Activated naive CD8-positive, alpha-beta T cell treated with anti-CD3 and anti-CD28 coated beads, Interleukin-2, amount 10 ng/mL, durations not matched to agents 7 days and 5 days (primary cell): ENCODE results near the gene FSTL4. TPM values are rescaled to one million over a fixed set of nuclear protein-coding genes. Genes with fewer than 3 reads are reported as not detected.

Source experiments
- ATAC-seq: fragments of 150-1000 bp; cut with Tn5 transposase; one replicate; pipeline ENCODE4 v1.10.0; 2021; ENCODE audit warnings: low read depth, moderate library complexity
- POLR2A ChIA-PET: fragments of 350-600 bp; sonication (Branson Sonifier 250); formaldehyde crosslinking; loops from one replicate; lab custom pipeline; 2021; ENCODE audit warnings: antibody characterized with exemption; lab: Charles Lee
- DNase-seq: peaks from one replicate; pipeline ENCODE4 v3.0.0; 2021
- H3K27ac Mint-ChIP-seq: one replicate; pipeline ENCODE4 v1.8.0; 2022; ENCODE audit warnings: mild to moderate bottlenecking, mixed read lengths
- H3K27me3 Mint-ChIP-seq: one replicate; pipeline ENCODE4 v1.8.0; 2022; ENCODE audit warnings: mild to moderate bottlenecking, moderate library complexity, mixed read lengths
- H3K36me3 Mint-ChIP-seq: one replicate; pipeline ENCODE4 v1.8.0; 2021; ENCODE audit warnings: mild to moderate bottlenecking, mixed read lengths
- H3K4me1 Mint-ChIP-seq: one replicate; pipeline ENCODE4 v1.8.0; 2021; ENCODE audit warnings: mixed read lengths
- H3K4me3 Mint-ChIP-seq: one replicate; pipeline ENCODE4 v1.8.0; 2022; ENCODE audit warnings: mild to moderate bottlenecking, moderate library complexity, mixed read lengths
- H3K9me3 Mint-ChIP-seq: one replicate; pipeline ENCODE4 v1.8.0; 2021; ENCODE audit warnings: mixed read lengths
- total RNA-seq, 2 experiments: library from RNA; stranded (reverse); gene quantifications; one replicate each; pipeline ENCODE4 v1.2.3, GENCODE V29; 2021

FSTL4 gene
- total RNA-seq, 2 experiments from 2014 or later: 0.26 to 0.83 TPM

- DNase-seq: no peak
- peaks cover 5% of the 10 kb centered on the region for H3K4me1 Mint-ChIP-seq
Measured at GRCh38 chr5:133358271-133358670, 254.1 kb downstream of the FSTL4 start.

GRCh38 chr5:133357758-133358157, 254.6 kb downstream of the FSTL4 start:
- H3K27ac Mint-ChIP-seq: no peak overlapping the region
- H3K4me3 Mint-ChIP-seq: no peak overlapping the region
- H3K27me3 Mint-ChIP-seq: peaks cover 3% of the 10 kb centered on the region
- no peak for DNase-seq
- H3K36me3 Mint-ChIP-seq: no peaks in the 10 kb centered on the region
- H3K9me3 Mint-ChIP-seq: no peaks in the 10 kb centered on the region
- POLR2A ChIA-PET: no interaction called here
- no peak for ATAC-seq
- peaks cover 5% of the 10 kb centered on the region for H3K4me1 Mint-ChIP-seq

More at GRCh38 chr5:133358271-133358670, 254.1 kb downstream of the FSTL4 start:
- no peak for ATAC-seq
- Mint-ChIP-seq H3K9me3 (no peaks in the 10 kb centered on the region), H3K27me3 (peaks cover 3% of the 10 kb centered on the region), H3K4me3 (no peak overlapping the region), H3K27ac (no peak overlapping the region), H3K36me3 (no peaks in the 10 kb centered on the region)
- POLR2A ChIA-PET: no interaction called here

GRCh38 chr5:133356984-133357421, 255.3 kb downstream of the FSTL4 start:
- Mint-ChIP-seq H3K4me3 (no peak overlapping the region), H3K4me1 (peaks cover 5% of the 10 kb centered on the region), H3K27ac (no peak overlapping the region), H3K27me3 (peaks cover 3% of the 10 kb centered on the region), H3K36me3 (no peaks in the 10 kb centered on the region), H3K9me3 (no peaks in the 10 kb centered on the region)
- no peak for ATAC-seq
- DNase-seq: no peak
- POLR2A ChIA-PET: no interaction called here

GRCh38 chr5:133356396-133356983, 255.9 kb downstream of the FSTL4 start:
- Mint-ChIP-seq H3K27ac (no peak overlapping the region), H3K4me3 (no peak overlapping the region), H3K9me3 (no peaks in the 10 kb centered on the region), H3K4me1 (peaks cover 5% of the 10 kb centered on the region), H3K36me3 (no peaks in the 10 kb centered on the region), H3K27me3 (peaks cover 3% of the 10 kb centered on the region)
- POLR2A ChIA-PET: no interaction called here
- DNase-seq (no peak), ATAC-seq (no peak)

GRCh38 chr5:133354323-133355185, 257.8 kb downstream of the FSTL4 start:
- Mint-ChIP-seq H3K27ac (no peak overlapping the region), H3K36me3 (no peaks in the 10 kb centered on the region)
- ATAC-seq: no peak

GRCh38 chr5:133353741-133354140, 258.6 kb downstream of the FSTL4 start:
- ATAC-seq (no peak), DNase-seq (no peak)
- Mint-ChIP-seq H3K9me3 (no peaks in the 10 kb centered on the region), H3K27ac (no peak overlapping the region), H3K4me3 (no peak overlapping the region), H3K4me1 (peaks cover 5% of the 10 kb centered on the region), H3K27me3 (peaks cover 6% of the 10 kb centered on the region), H3K36me3 (no peaks in the 10 kb centered on the region)
- POLR2A ChIA-PET: no interaction called here

More at GRCh38 chr5:133354323-133355185, 257.8 kb downstream of the FSTL4 start:
- no peak for DNase-seq
- H3K27me3 Mint-ChIP-seq: peaks cover 6% of the 10 kb centered on the region
- no peaks in the 10 kb centered on the region for H3K9me3 Mint-ChIP-seq
- no peak overlapping the region for H3K4me3 Mint-ChIP-seq
- peaks cover 5% of the 10 kb centered on the region for H3K4me1 Mint-ChIP-seq
- POLR2A ChIA-PET: no interaction called here

GRCh38 chr5:133348406-133348805, 263.9 kb downstream of the FSTL4 start:
- DNase-seq: no peak
- no peaks in the 10 kb centered on the region for H3K9me3 Mint-ChIP-seq

GRCh38 chr5:133347039-133347438, 265.3 kb downstream of the FSTL4 start:
- no peaks in the 10 kb centered on the region for H3K9me3 Mint-ChIP-seq
- DNase-seq (no peak), ATAC-seq (peak; percentile 39)
- H3K36me3 Mint-ChIP-seq: no peaks in the 10 kb centered on the region
- H3K4me3 Mint-ChIP-seq: no peak overlapping the region
- no peak overlapping the region for H3K27ac Mint-ChIP-seq
- peaks cover 24% of the 10 kb centered on the region for H3K27me3 Mint-ChIP-seq
- H3K4me1 Mint-ChIP-seq: no peaks in the 10 kb centered on the region
- POLR2A ChIA-PET: no interaction called here

More at GRCh38 chr5:133348406-133348805, 263.9 kb downstream of the FSTL4 start:
- POLR2A ChIA-PET: no interaction called here
- H3K27me3 Mint-ChIP-seq: peaks cover 24% of the 10 kb centered on the region
- no peak overlapping the region for H3K4me3 Mint-ChIP-seq
- H3K36me3 Mint-ChIP-seq: no peaks in the 10 kb centered on the region
- H3K27ac Mint-ChIP-seq: no peak overlapping the region
- no peaks in the 10 kb centered on the region for H3K4me1 Mint-ChIP-seq
- no peak for ATAC-seq

GRCh38 chr5:133344266-133344665, 268.1 kb downstream of the FSTL4 start:
- no peak overlapping the region for H3K27ac Mint-ChIP-seq
- no peaks in the 10 kb centered on the region for H3K9me3 Mint-ChIP-seq
- no peak overlapping the region for H3K4me3 Mint-ChIP-seq
- no peak for DNase-seq
- no peaks in the 10 kb centered on the region for H3K36me3 Mint-ChIP-seq
- no peak for ATAC-seq
- H3K4me1 Mint-ChIP-seq: peaks cover 1% of the 10 kb centered on the region
- peaks cover 18% of the 10 kb centered on the region for H3K27me3 Mint-ChIP-seq
- POLR2A ChIA-PET: no interaction called here

- ATAC-seq (no peak), DNase-seq (no peak)
- no peaks in the 10 kb centered on the region for H3K9me3 Mint-ChIP-seq
- no peak overlapping the region for H3K4me3 Mint-ChIP-seq
- H3K27ac Mint-ChIP-seq: no peak overlapping the region
- H3K36me3 Mint-ChIP-seq: no peaks in the 10 kb centered on the region
- POLR2A ChIA-PET: no interaction called here
- H3K27me3 Mint-ChIP-seq: peaks cover 18% of the 10 kb centered on the region
- H3K4me1 Mint-ChIP-seq: peaks cover 1% of the 10 kb centered on the region
Measured at GRCh38 chr5:133343196-133343595, 269.1 kb downstream of the FSTL4 start.

- ATAC-seq (no peak), DNase-seq (no peak)
- H3K4me3 Mint-ChIP-seq: no peak overlapping the region
- H3K27me3 Mint-ChIP-seq: peaks cover 13% of the 10 kb centered on the region
- POLR2A ChIA-PET: no interaction called here
- H3K36me3 Mint-ChIP-seq: no peaks in the 10 kb centered on the region
- H3K27ac Mint-ChIP-seq: no peak overlapping the region
- no peaks in the 10 kb centered on the region for H3K9me3 Mint-ChIP-seq
- peaks cover 1% of the 10 kb centered on the region for H3K4me1 Mint-ChIP-seq
Measured at GRCh38 chr5:133341915-133342710, 270.2 kb downstream of the FSTL4 start.

- Mint-ChIP-seq H3K4me1 (peaks cover 4% of the 10 kb centered on the region), H3K4me3 (no peak overlapping the region), H3K27me3 (peaks cover 7% of the 10 kb centered on the region), H3K9me3 (no peaks in the 10 kb centered on the region), H3K36me3 (no peaks in the 10 kb centered on the region), H3K27ac (no peak overlapping the region)
- no peak for ATAC-seq
- POLR2A ChIA-PET: no interaction called here
- DNase-seq: no peak
Measured at GRCh38 chr5:133341296-133341695, 271.0 kb downstream of the FSTL4 start.

- Mint-ChIP-seq H3K9me3 (no peaks in the 10 kb centered on the region), H3K27ac (no peak overlapping the region), H3K4me1 (peaks cover 5% of the 10 kb centered on the region), H3K36me3 (no peaks in the 10 kb centered on the region), H3K27me3 (peaks cover 7% of the 10 kb centered on the region), H3K4me3 (no peak overlapping the region)
- POLR2A ChIA-PET: no interaction called here
- DNase-seq (no peak), ATAC-seq (no peak)
Measured at GRCh38 chr5:133340822-133341221, 271.5 kb downstream of the FSTL4 start.
